ENCODE measurements around the gene NTNG1. TPM values are rescaled to one million over a fixed set of nuclear protein-coding genes. Genes with fewer than 3 reads are reported as not detected.
A peak's percentile ranks its signal among the peaks of the same experiment; 100 is the strongest.

The NTNG1 gene
- total RNA-seq, 1 experiment from 2014 or later = not detected

DNA sequence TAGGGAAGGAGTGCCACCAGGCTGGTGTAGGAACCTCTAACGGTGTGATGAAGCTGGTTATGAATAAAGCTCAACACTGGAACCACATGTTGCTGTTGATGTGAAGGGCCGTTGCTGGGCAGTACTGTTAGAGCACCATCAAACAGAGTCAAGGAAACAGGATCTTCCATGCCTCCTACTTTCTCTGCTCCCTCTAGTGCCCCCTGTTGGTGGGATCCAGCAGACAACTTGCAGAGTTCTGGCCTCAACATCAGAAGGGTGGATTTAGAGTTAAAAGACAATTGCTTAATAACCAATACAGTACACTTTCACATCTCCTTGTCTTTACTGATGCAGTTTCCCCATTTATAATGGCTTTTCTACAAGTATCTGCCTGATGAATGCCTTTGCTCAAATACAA, 336.4 kb downstream of the NTNG1 start:
- TF ChIP-seq, protein P1, sequence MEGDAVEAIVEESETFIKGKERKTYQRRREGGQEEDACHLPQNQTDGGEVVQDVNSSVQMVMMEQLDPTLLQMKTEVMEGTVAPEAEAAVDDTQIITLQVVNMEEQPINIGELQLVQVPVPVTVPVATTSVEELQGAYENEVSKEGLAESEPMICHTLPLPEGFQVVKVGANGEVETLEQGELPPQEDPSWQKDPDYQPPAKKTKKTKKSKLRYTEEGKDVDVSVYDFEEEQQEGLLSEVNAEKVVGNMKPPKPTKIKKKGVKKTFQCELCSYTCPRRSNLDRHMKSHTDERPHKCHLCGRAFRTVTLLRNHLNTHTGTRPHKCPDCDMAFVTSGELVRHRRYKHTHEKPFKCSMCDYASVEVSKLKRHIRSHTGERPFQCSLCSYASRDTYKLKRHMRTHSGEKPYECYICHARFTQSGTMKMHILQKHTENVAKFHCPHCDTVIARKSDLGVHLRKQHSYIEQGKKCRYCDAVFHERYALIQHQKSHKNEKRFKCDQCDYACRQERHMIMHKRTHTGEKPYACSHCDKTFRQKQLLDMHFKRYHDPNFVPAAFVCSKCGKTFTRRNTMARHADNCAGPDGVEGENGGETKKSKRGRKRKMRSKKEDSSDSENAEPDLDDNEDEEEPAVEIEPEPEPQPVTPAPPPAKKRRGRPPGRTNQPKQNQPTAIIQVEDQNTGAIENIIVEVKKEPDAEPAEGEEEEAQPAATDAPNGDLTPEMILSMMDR (IDR thresholded peaks at IDR 0.05; ENCODE audit: unreplicated experiment) = peak; percentile 22
- no peak overlapping the region for H3K4me3 Mint-ChIP-seq (ENCODE audit: unreplicated experiment)
- peaks cover 8% of the 10 kb centered on the region for H3K9me3 Mint-ChIP-seq (ENCODE audit: unreplicated experiment)
- CTCF ChIA-PET = interaction anchor here (1.2 to 1.9 kb wide), 6 partner anchors 9 to 54 kb away, joined by 4 to 9 read pairs (median 6); no protein-coding TSS in a partner anchor
- no TSS peak for BruUV-seq (replicated peaks)
- intact Hi-C loops (cut with micrococcal nuclease) = no loop called here
- no peaks in the 10 kb centered on the region for H3K36me3 Mint-ChIP-seq (ENCODE audit: insufficient read depth, unreplicated experiment)
- no peak overlapping the region for H3K27ac Mint-ChIP-seq (ENCODE audit: low read depth, unreplicated experiment)
- POLR2A ChIA-PET = no interaction called here
- H3K27me3 Mint-ChIP-seq (ENCODE audit: insufficient read depth, unreplicated experiment) = no peaks in the 10 kb centered on the region
- DNase-seq (ENCODE audit: unreplicated experiment) = no peak
- H3K4me1 Mint-ChIP-seq (ENCODE audit: insufficient read depth, unreplicated experiment) = peaks cover 18% of the 10 kb centered on the region

DNA sequence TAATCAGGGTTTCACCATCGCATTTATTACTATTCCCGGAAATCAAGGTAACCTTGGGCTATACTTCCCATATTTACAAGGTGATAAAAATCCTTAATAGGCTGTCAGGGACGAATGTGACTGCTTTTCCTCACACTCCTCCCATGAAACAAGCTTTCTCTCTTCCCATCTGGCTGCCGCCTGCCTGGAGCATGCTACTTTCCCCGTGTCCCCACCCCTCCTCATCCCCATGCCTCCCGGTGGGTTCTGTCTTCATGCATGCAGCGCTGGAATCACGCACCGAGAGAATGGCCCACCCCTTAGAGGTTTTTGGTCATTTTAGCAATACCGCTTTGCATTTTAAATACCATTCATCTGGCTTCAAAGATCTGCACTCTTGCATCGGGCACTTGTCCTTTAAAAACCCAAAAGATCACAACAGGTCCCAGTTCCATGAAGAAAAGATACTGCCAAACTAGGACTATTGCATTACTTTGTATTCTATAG, 339.1 kb downstream of the NTNG1 start:
- no peaks in the 10 kb centered on the region for H3K36me3 Mint-ChIP-seq (ENCODE audit: insufficient read depth, unreplicated experiment)
- TF ChIP-seq, protein P1 (IDR thresholded peaks at IDR 0.05; ENCODE audit: unreplicated experiment) = no peak
- BruUV-seq (replicated peaks) = no TSS peak

DNA sequence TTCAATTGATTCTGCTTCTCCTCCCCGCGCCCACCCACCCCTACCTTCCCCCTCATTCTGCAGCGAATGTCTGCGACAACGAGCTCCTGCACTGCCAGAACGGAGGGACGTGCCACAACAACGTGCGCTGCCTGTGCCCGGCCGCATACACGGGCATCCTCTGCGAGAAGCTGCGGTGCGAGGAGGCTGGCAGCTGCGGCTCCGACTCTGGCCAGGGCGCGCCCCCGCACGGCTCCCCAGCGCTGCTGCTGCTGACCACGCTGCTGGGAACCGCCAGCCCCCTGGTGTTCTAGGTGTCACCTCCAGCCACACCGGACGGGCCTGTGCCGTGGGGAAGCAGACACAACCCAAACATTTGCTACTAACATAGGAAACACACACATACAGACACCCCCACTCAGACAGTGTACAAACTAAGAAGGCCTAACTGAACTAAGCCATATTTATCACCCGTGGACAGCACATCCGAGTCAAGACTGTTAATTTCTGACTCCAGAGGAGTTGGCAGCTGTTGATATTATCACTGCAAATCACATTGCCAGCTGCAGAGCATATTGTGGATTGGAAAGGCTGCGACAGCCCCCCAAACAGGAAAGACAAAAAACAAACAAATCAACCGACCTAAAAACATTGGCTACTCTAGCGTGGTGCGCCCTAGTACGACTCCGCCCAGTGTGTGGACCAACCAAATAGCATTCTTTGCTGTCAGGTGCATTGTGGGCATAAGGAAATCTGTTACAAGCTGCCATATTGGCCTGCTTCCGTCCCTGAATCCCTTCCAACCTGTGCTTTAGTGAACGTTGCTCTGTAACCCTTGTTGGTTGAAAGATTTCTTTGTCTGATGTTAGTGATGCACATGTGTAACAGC, 339.9 kb downstream of the NTNG1 start:
- BruUV-seq (replicated peaks) = no TSS peak
- no peak for DNase-seq (ENCODE audit: unreplicated experiment)
- TF ChIP-seq, protein P1 (IDR thresholded peaks at IDR 0.05; ENCODE audit: unreplicated experiment) = no peak
- H3K4me1 Mint-ChIP-seq (ENCODE audit: insufficient read depth, unreplicated experiment) = peaks cover 20% of the 10 kb centered on the region
- H3K27me3 Mint-ChIP-seq (ENCODE audit: insufficient read depth, unreplicated experiment) = no peaks in the 10 kb centered on the region
- no peak overlapping the region for H3K27ac Mint-ChIP-seq (ENCODE audit: low read depth, unreplicated experiment)
- no peak overlapping the region for H3K4me3 Mint-ChIP-seq (ENCODE audit: unreplicated experiment)
- peaks cover 8% of the 10 kb centered on the region for H3K9me3 Mint-ChIP-seq (ENCODE audit: unreplicated experiment)
- intact Hi-C loops (cut with micrococcal nuclease) = no loop called here
- CTCF ChIA-PET = interaction anchor here (0.6 kb wide), 1 partner anchor 82 kb away, joined by 3 read pairs; no protein-coding TSS in a partner anchor
- POLR2A ChIA-PET = interaction anchor here (1.3 kb wide), 1 partner anchor 10 kb away, joined by 3 read pairs; no protein-coding TSS in a partner anchor
- no peaks in the 10 kb centered on the region for H3K36me3 Mint-ChIP-seq (ENCODE audit: insufficient read depth, unreplicated experiment)

More for the DNA sequence above, 339.1 kb downstream of the NTNG1 start:
- POLR2A ChIA-PET = no interaction called here
- peaks cover 20% of the 10 kb centered on the region for H3K4me1 Mint-ChIP-seq (ENCODE audit: insufficient read depth, unreplicated experiment)
- H3K27ac Mint-ChIP-seq (ENCODE audit: low read depth, unreplicated experiment) = peak overlapping the region; percentile 44
- intact Hi-C loops (cut with micrococcal nuclease) = no loop called here
- peaks cover 8% of the 10 kb centered on the region for H3K9me3 Mint-ChIP-seq (ENCODE audit: unreplicated experiment)
- no peaks in the 10 kb centered on the region for H3K27me3 Mint-ChIP-seq (ENCODE audit: insufficient read depth, unreplicated experiment)
- DNase-seq (ENCODE audit: unreplicated experiment) = no peak
- H3K4me3 Mint-ChIP-seq (ENCODE audit: unreplicated experiment) = no peak overlapping the region
- CTCF ChIA-PET = interaction anchor here (0.6 kb wide), 2 partner anchors 83 to 1244 kb away, joined by 3 read pairs; no protein-coding TSS in a partner anchor

DNA sequence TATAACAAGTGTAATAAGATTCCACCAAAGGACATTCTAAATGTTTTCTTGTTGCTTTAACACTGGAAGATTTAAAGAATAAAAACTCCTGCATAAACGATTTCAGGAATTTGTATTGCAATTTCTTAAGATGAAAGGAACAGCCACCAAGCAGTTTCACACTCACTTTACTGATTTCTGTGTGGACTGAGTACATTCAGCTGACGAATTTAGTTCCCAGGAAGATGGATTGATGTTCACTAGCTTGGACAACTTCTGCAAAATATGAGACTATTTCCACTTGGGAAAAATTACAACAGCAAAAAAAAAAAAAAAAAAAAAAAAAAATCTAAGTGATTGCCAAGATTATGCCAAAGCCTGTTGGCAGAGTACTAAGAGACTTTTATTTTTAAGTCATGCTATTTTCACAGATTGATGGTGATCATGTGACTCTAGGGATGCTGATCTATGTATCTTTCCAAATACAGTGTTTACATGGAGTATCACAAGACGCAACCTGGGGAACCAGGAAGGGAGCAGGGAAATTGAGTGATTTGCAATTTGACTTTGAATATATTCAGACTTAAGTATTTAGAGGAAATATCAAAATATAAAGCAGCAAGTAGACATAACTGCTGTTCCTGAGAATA, 341.0 kb downstream of the NTNG1 start:
- no peak for DNase-seq (ENCODE audit: unreplicated experiment)
- POLR2A ChIA-PET = interaction anchor here (1.3 kb wide), 1 partner anchor 11 kb away, joined by 3 read pairs; no protein-coding TSS in a partner anchor
- CTCF ChIA-PET = no interaction called here
- no peak overlapping the region for H3K27ac Mint-ChIP-seq (ENCODE audit: low read depth, unreplicated experiment)
- BruUV-seq (replicated peaks) = no TSS peak
- peaks cover 21% of the 10 kb centered on the region for H3K4me1 Mint-ChIP-seq (ENCODE audit: insufficient read depth, unreplicated experiment)
- no peaks in the 10 kb centered on the region for H3K9me3 Mint-ChIP-seq (ENCODE audit: unreplicated experiment)
- TF ChIP-seq, protein P1 (IDR thresholded peaks at IDR 0.05; ENCODE audit: unreplicated experiment) = no peak
- H3K36me3 Mint-ChIP-seq (ENCODE audit: insufficient read depth, unreplicated experiment) = no peaks in the 10 kb centered on the region
- intact Hi-C loops (cut with micrococcal nuclease) = no loop called here
- H3K4me3 Mint-ChIP-seq (ENCODE audit: unreplicated experiment) = no peak overlapping the region
- no peaks in the 10 kb centered on the region for H3K27me3 Mint-ChIP-seq (ENCODE audit: insufficient read depth, unreplicated experiment)
